Caco-2 (cell line): ENCODE results near the gene HIRA. TPM values are rescaled to one million over a fixed set of nuclear protein-coding genes. Genes with fewer than 3 reads are reported as not detected.

Experiments
- BruUV-seq: library from RNA; stranded (reverse); fragments of 400-500 nt; replicated peaks from 2 replicates; lab custom pipeline; 2021; lab: Mats Ljungman, UMichigan
- CTCF ChIA-PET: fragments of 300-600 bp; sonication (Branson Sonifier 250); formaldehyde crosslinking; loops from one replicate; lab custom pipeline; 2022; ENCODE audit warnings: antibody characterized with exemption; lab: Charles Lee
- POLR2A ChIA-PET: fragments of 300-600 bp; sonication (Branson Sonifier 250); formaldehyde crosslinking; loops from one replicate; lab custom pipeline; 2022; ENCODE audit warnings: antibody characterized with exemption; lab: Charles Lee
- DNase-seq, 2 experiments: peaks; one replicate each; pipeline versions ENCODE4 v3.0.0 to v3.0.0-alpha.2; 2020 to 2022
- H3K27me3 ChIP-seq: replicated peaks from 2 replicates; pipeline ENCODE4 v1.6.0; 2011; ENCODE audit warnings: low read length; ENCODE audit not compliant: control insufficient read depth, insufficient read depth
- H3K36me3 ChIP-seq: 2 replicates; pipeline ENCODE4 v1.5.1; 2011; ENCODE audit warnings: low read length; ENCODE audit not compliant: control insufficient read depth, insufficient read depth
- H3K4me1 ChIP-seq: fragments of 250-450 bp; sonication (Bioruptor Pico); 2 replicates; pipeline ENCODE4 v1.5.1; 2020; ENCODE audit warnings: mild to moderate bottlenecking
- H3K4me3 ChIP-seq: 2 replicates; pipeline ENCODE4 v1.5.1; 2011; ENCODE audit warnings: low read depth, mild to moderate bottlenecking, control low read depth, low read length
- H3K9me3 ChIP-seq: fragments of 250-450 bp; sonication (Bioruptor Pico); 2 replicates; pipeline ENCODE4 v1.5.1; 2020; ENCODE audit warnings: mild to moderate bottlenecking, moderate library complexity
- H3K27ac Mint-ChIP-seq: one replicate; pipeline ENCODE4 v1.8.0; 2022; ENCODE audit warnings: mixed read lengths; ENCODE audit not compliant: unreplicated experiment
- H3K27me3 Mint-ChIP-seq: one replicate; pipeline ENCODE4 v1.8.0; 2022; ENCODE audit warnings: mixed read lengths; ENCODE audit not compliant: insufficient read depth, unreplicated experiment
- H3K36me3 Mint-ChIP-seq: one replicate; pipeline ENCODE4 v1.8.0; 2022; ENCODE audit warnings: mild to moderate bottlenecking, mixed read lengths; ENCODE audit not compliant: insufficient read depth, unreplicated experiment
- H3K4me1 Mint-ChIP-seq: one replicate; pipeline ENCODE4 v1.8.0; 2022; ENCODE audit warnings: low read depth, mixed read lengths; ENCODE audit not compliant: unreplicated experiment
- H3K4me3 Mint-ChIP-seq: one replicate; pipeline ENCODE4 v1.8.0; 2022; ENCODE audit warnings: mild to moderate bottlenecking, moderate library complexity, mixed read lengths; ENCODE audit not compliant: unreplicated experiment
- H3K9me3 Mint-ChIP-seq: one replicate; pipeline ENCODE4 v1.8.0; 2022; ENCODE audit warnings: mixed read lengths; ENCODE audit not compliant: unreplicated experiment
- intact Hi-C: fragments of 100-400 bp; cut with micrococcal nuclease; formaldehyde crosslinking; loops from one replicate; pipeline ENCODE4 v1.10.0; 2022; ENCODE audit not compliant: unreplicated experiment
- total RNA-seq: library from RNA; stranded (reverse); gene quantifications from 2 replicates; pipeline ENCODE4 v1.2.3, GENCODE V29; 2022
- TF ChIP-seq, protein P1 (sequence below), 2 experiments: fragments of 200-600 bp in 1 of 2; IDR thresholded peaks; 1 replicate in 1 of 2; 2 replicates in 1 of 2; pipeline versions ENCODE4 v1.5.1 to v1.8.0; 2011 to 2022; ENCODE audit warnings: antibody characterized with exemption in 1 of 2, control low read depth in 1 of 2, inconsistent platforms in 1 of 2, low read depth in 1 of 2, low read length in 1 of 2, mild to moderate bottlenecking in 1 of 2, moderate library complexity in 1 of 2; ENCODE audit not compliant: insufficient read depth in 1 of 2, severe bottlenecking in 1 of 2, unreplicated experiment in 1 of 2

Gene HIRA
- total RNA-seq, 1 experiment from 2014 or later = 60.1 TPM

DNA sequence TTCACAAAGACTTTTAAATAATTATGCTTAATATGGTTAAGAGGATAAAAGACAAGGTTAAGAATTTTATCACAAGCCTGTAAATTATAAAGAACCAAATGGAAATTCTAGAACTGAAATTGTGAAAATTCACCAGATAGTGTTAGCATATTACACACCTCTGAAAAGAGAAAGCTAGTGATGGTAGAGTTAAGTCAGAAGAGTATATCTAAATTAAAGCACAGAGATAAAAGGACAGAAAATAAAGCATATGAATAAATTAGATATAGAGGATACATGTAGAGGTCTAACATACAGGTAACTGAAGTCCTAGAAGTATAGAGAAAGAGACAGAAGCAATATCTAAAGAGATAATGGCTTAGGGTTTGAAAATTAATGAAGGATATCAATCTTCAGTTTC is 135.8 kb downstream of the HIRA start:
- Histone ChIP-seq H3K4me1 (no peaks in the 10 kb centered on the region), H3K36me3 (no peaks in the 10 kb centered on the region), H3K4me3 (no peak overlapping the region), H3K9me3 (no peaks in the 10 kb centered on the region), H3K27me3 (no peaks in the 10 kb centered on the region)
- H3K36me3 Mint-ChIP-seq = no peaks in the 10 kb centered on the region
- no peak overlapping the region for H3K4me3 Mint-ChIP-seq
- POLR2A ChIA-PET = no interaction called here
- BruUV-seq = no TSS peak
- TF ChIP-seq, protein P1, sequence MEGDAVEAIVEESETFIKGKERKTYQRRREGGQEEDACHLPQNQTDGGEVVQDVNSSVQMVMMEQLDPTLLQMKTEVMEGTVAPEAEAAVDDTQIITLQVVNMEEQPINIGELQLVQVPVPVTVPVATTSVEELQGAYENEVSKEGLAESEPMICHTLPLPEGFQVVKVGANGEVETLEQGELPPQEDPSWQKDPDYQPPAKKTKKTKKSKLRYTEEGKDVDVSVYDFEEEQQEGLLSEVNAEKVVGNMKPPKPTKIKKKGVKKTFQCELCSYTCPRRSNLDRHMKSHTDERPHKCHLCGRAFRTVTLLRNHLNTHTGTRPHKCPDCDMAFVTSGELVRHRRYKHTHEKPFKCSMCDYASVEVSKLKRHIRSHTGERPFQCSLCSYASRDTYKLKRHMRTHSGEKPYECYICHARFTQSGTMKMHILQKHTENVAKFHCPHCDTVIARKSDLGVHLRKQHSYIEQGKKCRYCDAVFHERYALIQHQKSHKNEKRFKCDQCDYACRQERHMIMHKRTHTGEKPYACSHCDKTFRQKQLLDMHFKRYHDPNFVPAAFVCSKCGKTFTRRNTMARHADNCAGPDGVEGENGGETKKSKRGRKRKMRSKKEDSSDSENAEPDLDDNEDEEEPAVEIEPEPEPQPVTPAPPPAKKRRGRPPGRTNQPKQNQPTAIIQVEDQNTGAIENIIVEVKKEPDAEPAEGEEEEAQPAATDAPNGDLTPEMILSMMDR (IDR thresholded peaks at IDR 0.05; ENCODE audit: insufficient read depth in 1 of 2, low read depth in 1 of 2, low read length in 1 of 2, severe bottlenecking in 1 of 2, unreplicated experiment in 1 of 2) = no peak
- no peak for DNase-seq
- CTCF ChIA-PET = no interaction called here
- H3K27ac Mint-ChIP-seq = no peak overlapping the region
- H3K9me3 Mint-ChIP-seq = no peaks in the 10 kb centered on the region
- intact Hi-C loops = no loop called here
- H3K4me1 Mint-ChIP-seq = no peaks in the 10 kb centered on the region
- no peaks in the 10 kb centered on the region for H3K27me3 Mint-ChIP-seq

DNA sequence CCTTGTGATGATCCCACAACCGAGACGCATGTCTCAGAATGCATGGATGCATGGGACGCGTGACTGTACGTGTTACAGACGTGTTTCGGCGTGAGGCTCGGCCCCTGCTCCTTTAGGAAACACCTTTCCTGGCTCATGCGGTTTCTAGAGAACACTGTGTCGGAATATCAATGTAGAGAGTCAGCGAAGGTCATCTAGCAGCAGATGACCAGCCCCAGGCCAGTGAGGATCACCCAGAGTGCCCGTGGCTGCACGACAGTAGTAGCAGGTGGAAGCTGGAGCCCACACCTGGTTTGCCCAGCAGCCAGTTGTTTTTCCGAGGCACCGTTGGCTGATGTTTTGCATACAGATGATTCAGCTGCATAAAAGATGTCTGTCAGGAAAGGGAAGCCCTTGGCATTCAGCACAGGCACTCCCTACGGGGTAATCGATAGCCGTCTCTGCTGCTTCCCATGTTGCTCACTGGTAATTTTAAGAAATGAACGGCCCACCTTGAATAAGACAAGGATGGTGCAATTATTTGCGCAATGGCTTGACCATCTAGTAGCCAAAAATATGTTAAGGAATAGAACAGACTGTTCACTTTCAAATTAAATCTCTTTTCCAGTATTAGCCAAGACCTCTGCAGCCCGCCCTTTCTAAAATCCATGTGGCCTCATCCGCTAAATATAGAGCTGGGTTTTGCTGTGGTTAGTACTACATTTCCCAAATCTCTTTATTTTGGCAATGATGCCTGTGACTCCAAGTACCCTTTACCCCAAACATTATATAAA is 138.9 kb downstream of the HIRA start:
- BruUV-seq = no TSS peak
- Mint-ChIP-seq H3K27ac (no peak overlapping the region), H3K4me1 (peaks cover 4% of the 10 kb centered on the region), H3K4me3 (peak overlapping the region; percentile 82), H3K36me3 (no peaks in the 10 kb centered on the region), H3K9me3 (no peaks in the 10 kb centered on the region), H3K27me3 (no peaks in the 10 kb centered on the region)
- Histone ChIP-seq H3K4me3 (peak overlapping the region; percentile 89), H3K9me3 (no peaks in the 10 kb centered on the region), H3K4me1 (no peaks in the 10 kb centered on the region), H3K36me3 (no peaks in the 10 kb centered on the region), H3K27me3 (no peaks in the 10 kb centered on the region)
- ChIA-PET CTCF (no interaction called here), POLR2A (no interaction called here)
- intact Hi-C loops = no loop called here
- no peak for DNase-seq
- TF ChIP-seq, protein P1 (IDR thresholded peaks at IDR 0.05; ENCODE audit: insufficient read depth in 1 of 2, low read depth in 1 of 2, low read length in 1 of 2, severe bottlenecking in 1 of 2, unreplicated experiment in 1 of 2) = no peak

DNA sequence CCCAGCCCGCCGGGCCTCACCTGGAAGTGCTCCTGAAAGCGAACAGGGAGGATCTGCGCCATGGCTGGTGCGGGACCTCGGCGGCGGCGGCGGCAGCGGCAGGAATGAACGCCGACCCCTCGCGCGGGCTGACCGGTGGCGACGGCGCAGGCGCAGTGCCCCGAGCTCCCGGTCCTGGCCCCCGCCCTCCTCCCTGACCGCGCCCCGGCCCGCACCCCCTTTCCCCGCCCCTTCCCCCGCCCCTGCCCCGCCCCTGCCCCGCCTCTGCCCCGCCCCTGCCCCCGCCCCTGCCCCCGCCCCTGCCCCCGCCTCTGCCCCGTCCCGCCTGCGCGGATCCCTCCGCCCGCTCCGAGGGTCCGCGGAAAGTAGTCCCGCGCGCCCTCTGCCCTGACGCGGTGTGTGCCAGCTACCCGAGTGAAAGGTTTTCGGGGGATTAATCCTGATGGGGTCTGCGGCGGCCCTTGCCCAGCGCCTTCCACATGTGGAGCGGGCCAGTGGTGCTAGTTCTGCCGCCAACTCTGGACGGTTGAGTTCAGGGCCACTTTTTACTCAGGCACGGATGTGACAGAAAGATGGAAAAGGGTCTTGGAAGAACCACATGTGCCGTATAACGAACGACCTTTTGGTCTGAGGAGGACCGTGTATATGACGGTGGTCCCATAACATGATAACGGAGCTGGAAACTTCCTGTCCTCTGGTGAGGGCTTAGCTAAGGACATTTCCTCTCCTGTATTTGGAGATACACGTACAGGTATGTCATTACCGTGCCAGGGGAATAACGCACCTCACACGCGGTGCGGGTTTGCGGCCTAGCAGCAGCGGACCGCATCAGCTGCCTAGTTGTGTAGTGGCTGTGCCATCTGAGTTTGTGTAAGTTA is 139.7 kb downstream of the HIRA start, which contains the start of gene CLTCL1:
Gene CLTCL1 (minus strand): TSS at position 140 of the 878 bp plus-strand sequence. CDS start 78 bp downstream, at position 62.
- Mint-ChIP-seq H3K4me3 (peak within 1 kb of the TSS; percentile 82), H3K4me1 (peaks cover 4% of the 10 kb centered on the region), H3K27me3 (no peaks in the 10 kb centered on the region), H3K36me3 (no peaks in the 10 kb centered on the region), H3K9me3 (no peaks in the 10 kb centered on the region), H3K27ac (peak within 1 kb of the TSS; percentile 42)
- Histone ChIP-seq H3K27me3 (no peaks in the 10 kb centered on the region), H3K4me1 (no peaks in the 10 kb centered on the region), H3K9me3 (no peaks in the 10 kb centered on the region), H3K36me3 (no peaks in the 10 kb centered on the region), H3K4me3 (peak within 1 kb of the TSS; percentile 89)
- BruUV-seq = no TSS peak
- CTCF ChIA-PET = interaction anchor here (0.7 to 1.6 kb wide), 4 partner anchors 8 to 113 kb away, joined by 3 to 8 read pairs (median 4); partner anchors contain the start of gene SLC25A1
- POLR2A ChIA-PET = interaction anchor here (0.6 kb wide), 3 partner anchors 99 to 147 kb away, joined by 6 read pairs; partner anchors contain the start of genes ESS2 and HIRA
- intact Hi-C loops = loop anchor here (1.0 kb wide), 1 partner anchor 113 kb away; no protein-coding TSS in a partner anchor
- peak; percentile 82 to 91 for DNase-seq
- TF ChIP-seq, protein P1 (IDR thresholded peaks at IDR 0.05; ENCODE audit: insufficient read depth in 1 of 2, low read depth in 1 of 2, low read length in 1 of 2, severe bottlenecking in 1 of 2, unreplicated experiment in 1 of 2) = no peak
